Stomach (tissue), 4 donors: Measurements from ENCODE around the gene PCNT.

Experiments
- CTCF ChIP-seq, 7 experiments: fragments of 450-650 bp in 4 of 7; fragments of 200-600 bp in 3 of 7; sonication (generic) in 3 of 7; IDR thresholded peaks; one replicate each; pipeline ENCODE4 v1.5.1; 2016 to 2019; ENCODE audit warnings: antibody characterized with exemption in 7 of 7, control low read depth in 2 of 7, mild to moderate bottlenecking in 1 of 7
- EP300 ChIP-seq: sonication (generic); formaldehyde crosslinking; IDR thresholded peaks from one replicate; pipeline ENCODE4 v1.6.1; 2017; ENCODE audit warnings: antibody characterized with exemption
- POLR2A ChIP-seq, 4 donors: fragments of 450-650 bp; IDR thresholded peaks; one replicate each; pipeline ENCODE4 v1.6.1; 2016; ENCODE audit warnings: antibody characterized with exemption in 4 of 4, control low read depth in 2 of 4, mild to moderate bottlenecking in 1 of 4, moderate library complexity in 1 of 4
- POLR2AphosphoS5 ChIP-seq, 3 donors: sonication (generic); formaldehyde crosslinking; IDR thresholded peaks; one replicate each; pipeline ENCODE4 v1.6.1; 2016; ENCODE audit warnings: antibody characterized with exemption in 3 of 3

- TF ChIP-seq CTCF (IDR thresholded peaks at IDR 0.05) (no peak), EP300 (no peak), POLR2A (IDR thresholded peaks at IDR 0.05) (no peak), POLR2AphosphoS5 (IDR thresholded peaks at IDR 0.05) (no peak)
These were observed 104.3 kb downstream of the PCNT start for GRCh38 chr21:46428286-46428685.
